Activated CD8-positive, alpha-beta memory T cell treated with anti-CD3 and anti-CD28 coated beads, Interleukin-2, amount 10 ng/mL, durations not matched to agents 7 days and 5 days (primary cell): ENCODE measurements around the gene ID1. TPM values are rescaled to one million over a fixed set of nuclear protein-coding genes. Genes with fewer than 3 reads are reported as not detected.
A peak's percentile ranks its signal among the peaks of the same experiment; 100 is the strongest.

ENCODE experiments used
- ATAC-seq: fragments of 150-1000 bp; cut with Tn5 transposase; one replicate; pipeline ENCODE4 v1.10.0; 2021; ENCODE audit warnings: moderate library complexity
- CTCF ChIA-PET: fragments of 350-600 bp; sonication (Branson Sonifier 250); formaldehyde crosslinking; loops from one replicate; lab custom pipeline; 2021; ENCODE audit warnings: antibody characterized with exemption; lab: Charles Lee
- DNase-seq: peaks from one replicate; pipeline ENCODE4 v3.0.0-alpha.2; 2020
- H3K27ac Mint-ChIP-seq: one replicate; pipeline ENCODE4 v1.8.0; 2021; ENCODE audit warnings: mild to moderate bottlenecking, mixed read lengths
- H3K27me3 Mint-ChIP-seq: one replicate; pipeline ENCODE4 v1.8.0; 2021; ENCODE audit warnings: mixed read lengths
- H3K36me3 Mint-ChIP-seq: one replicate; pipeline ENCODE4 v1.8.0; 2021; ENCODE audit warnings: mild to moderate bottlenecking, mixed read lengths
- H3K4me1 Mint-ChIP-seq: one replicate; pipeline ENCODE4 v1.8.0; 2021; ENCODE audit warnings: mixed read lengths
- H3K4me3 Mint-ChIP-seq: one replicate; pipeline ENCODE4 v1.8.0; 2021; ENCODE audit warnings: mild to moderate bottlenecking, moderate library complexity, mixed read lengths
- H3K9me3 Mint-ChIP-seq: one replicate; pipeline ENCODE4 v1.8.0; 2022; ENCODE audit warnings: low read depth, mixed read lengths
- total RNA-seq, 2 experiments: library from RNA; stranded (reverse); gene quantifications; one replicate each; pipeline ENCODE4 v1.2.3, GENCODE V29; 2021

ID1 gene
- not detected for total RNA-seq

GRCh38 chr20:31605031-31605901, at the start of gene ID1:
Gene ID1, plus strand, starts transcription at chr20:31605289. Its CDS starts 99 bp downstream, at chr20:31605388.
- CTCF ChIA-PET, result interaction anchor here (1.0 to 22.6 kb wide), 7 partner anchors 8 to 118 kb away, joined by 3 to 1101 read pairs (median 6); no protein-coding TSS in a partner anchor
- DNase-seq, result peak; percentile 89
- no peaks in the 10 kb centered on the region for H3K36me3 Mint-ChIP-seq
- peak within 1 kb of the TSS; percentile 47 for H3K27ac Mint-ChIP-seq
- peaks cover 75% of the 10 kb centered on the region for H3K27me3 Mint-ChIP-seq
- H3K9me3 Mint-ChIP-seq, result no peaks in the 10 kb centered on the region
- ATAC-seq, result peak; percentile 89
- H3K4me3 Mint-ChIP-seq, result peak within 1 kb of the TSS; percentile 78
- H3K4me1 Mint-ChIP-seq, result peaks cover 30% of the 10 kb centered on the region

GRCh38 chr20:31559704-31560093, 45.4 kb upstream of the ID1 start:
- Mint-ChIP-seq H3K9me3 (no peaks in the 10 kb centered on the region), H3K27ac (peak overlapping the region; percentile 82), H3K27me3 (no peaks in the 10 kb centered on the region), H3K36me3 (peaks cover 30% of the 10 kb centered on the region), H3K4me3 (no peak overlapping the region), H3K4me1 (peaks cover 17% of the 10 kb centered on the region)
- CTCF ChIA-PET, result interaction anchor here (0.8 to 31.0 kb wide), 20 partner anchors 8 to 180 kb away, joined by 3 to 1101 read pairs (median 4); partner anchors contain the start of genes ID1 and TPX2
- ATAC-seq (peak; percentile 9), DNase-seq (no peak)

- Mint-ChIP-seq H3K4me1 (peaks cover 17% of the 10 kb centered on the region), H3K4me3 (no peak overlapping the region), H3K36me3 (peaks cover 30% of the 10 kb centered on the region), H3K9me3 (no peaks in the 10 kb centered on the region), H3K27me3 (no peaks in the 10 kb centered on the region), H3K27ac (peak overlapping the region; percentile 82)
- ATAC-seq, result peak; percentile 71
- DNase-seq, result peak; percentile 83
- CTCF ChIA-PET, result interaction anchor here (0.8 to 31.0 kb wide), 22 partner anchors 9 to 179 kb away, joined by 3 to 1101 read pairs (median 4); partner anchors contain the start of genes ID1 and TPX2
Observed at GRCh38 chr20:31560094-31560745, 44.9 kb upstream of the ID1 start.

GRCh38 chr20:31560746-31561598, 44.1 kb upstream of the ID1 start:
- no peaks in the 10 kb centered on the region for H3K9me3 Mint-ChIP-seq
- H3K27me3 Mint-ChIP-seq, result no peaks in the 10 kb centered on the region
- ATAC-seq (no peak), DNase-seq (no peak)
- H3K27ac Mint-ChIP-seq, result no peak overlapping the region
- CTCF ChIA-PET, result interaction anchor here (0.8 to 31.0 kb wide), 22 partner anchors 10 to 163 kb away, joined by 3 to 1101 read pairs (median 4); partner anchors contain the start of gene ID1
- H3K4me1 Mint-ChIP-seq, result peaks cover 20% of the 10 kb centered on the region
- H3K36me3 Mint-ChIP-seq, result peaks cover 34% of the 10 kb centered on the region
- no peak overlapping the region for H3K4me3 Mint-ChIP-seq

- Mint-ChIP-seq H3K36me3 (peaks cover 31% of the 10 kb centered on the region), H3K9me3 (no peaks in the 10 kb centered on the region), H3K4me1 (peaks cover 24% of the 10 kb centered on the region), H3K27ac (peak overlapping the region; percentile 3), H3K4me3 (no peak overlapping the region), H3K27me3 (no peaks in the 10 kb centered on the region)
- CTCF ChIA-PET, result interaction anchor here (0.6 to 31.0 kb wide), 21 partner anchors 8 to 178 kb away, joined by 3 to 1101 read pairs (median 4); partner anchors contain the start of genes HM13 and ID1
- no peak for ATAC-seq
- no peak for DNase-seq
Observed at GRCh38 chr20:31562241-31562640, 42.8 kb upstream of the ID1 start.

GRCh38 chr20:31564284-31564683, 40.8 kb upstream of the ID1 start:
- H3K4me1 Mint-ChIP-seq, result peaks cover 17% of the 10 kb centered on the region
- H3K36me3 Mint-ChIP-seq, result peaks cover 25% of the 10 kb centered on the region
- H3K27ac Mint-ChIP-seq, result no peak overlapping the region
- H3K27me3 Mint-ChIP-seq, result no peaks in the 10 kb centered on the region
- DNase-seq (no peak), ATAC-seq (no peak)
- no peaks in the 10 kb centered on the region for H3K9me3 Mint-ChIP-seq
- CTCF ChIA-PET, result interaction anchor here (9.3 to 31.0 kb wide), 2 partner anchors 6 to 48 kb away, joined by 134 to 1101 read pairs; partner anchors contain the start of gene ID1
- H3K4me3 Mint-ChIP-seq, result no peak overlapping the region

- no peak for DNase-seq
- H3K27ac Mint-ChIP-seq, result no peak overlapping the region
- H3K27me3 Mint-ChIP-seq, result no peaks in the 10 kb centered on the region
- no peak overlapping the region for H3K4me3 Mint-ChIP-seq
- CTCF ChIA-PET, result interaction anchor here (0.7 to 31.0 kb wide), 2 partner anchors 47 to 111 kb away, joined by 3 to 1101 read pairs; partner anchors contain the start of gene ID1
- peaks cover 22% of the 10 kb centered on the region for H3K36me3 Mint-ChIP-seq
- no peaks in the 10 kb centered on the region for H3K9me3 Mint-ChIP-seq
- no peak for ATAC-seq
- H3K4me1 Mint-ChIP-seq, result peaks cover 6% of the 10 kb centered on the region
Observed at GRCh38 chr20:31565699-31566318, 39.3 kb upstream of the ID1 start.

GRCh38 chr20:31566319-31566657, 38.8 kb upstream of the ID1 start:
- no peak overlapping the region for H3K4me3 Mint-ChIP-seq
- CTCF ChIA-PET, result interaction anchor here (8.4 to 31.0 kb wide), 2 partner anchors 6 to 46 kb away, joined by 134 to 1101 read pairs; partner anchors contain the start of gene ID1
- no peak for ATAC-seq

GRCh38 chr20:31566658-31567379, 38.3 kb upstream of the ID1 start:
- no peaks in the 10 kb centered on the region for H3K9me3 Mint-ChIP-seq
- peaks cover 6% of the 10 kb centered on the region for H3K4me1 Mint-ChIP-seq
- CTCF ChIA-PET, result interaction anchor here (8.4 to 31.0 kb wide), 2 partner anchors 7 to 46 kb away, joined by 134 to 1101 read pairs; partner anchors contain the start of gene ID1
- no peak for DNase-seq
- no peak for ATAC-seq
- peaks cover 18% of the 10 kb centered on the region for H3K36me3 Mint-ChIP-seq
- H3K27ac Mint-ChIP-seq, result peak overlapping the region; percentile 57
- H3K27me3 Mint-ChIP-seq, result no peaks in the 10 kb centered on the region
- no peak overlapping the region for H3K4me3 Mint-ChIP-seq

More at GRCh38 chr20:31566319-31566657, 38.8 kb upstream of the ID1 start:
- Mint-ChIP-seq H3K4me1 (peaks cover 6% of the 10 kb centered on the region), H3K36me3 (peaks cover 22% of the 10 kb centered on the region), H3K27me3 (no peaks in the 10 kb centered on the region), H3K27ac (peak overlapping the region; percentile 57), H3K9me3 (no peaks in the 10 kb centered on the region)
- no peak for DNase-seq

GRCh38 chr20:31567380-31567720, 37.7 kb upstream of the ID1 start:
- Mint-ChIP-seq H3K36me3 (peaks cover 15% of the 10 kb centered on the region), H3K9me3 (no peaks in the 10 kb centered on the region), H3K27me3 (no peaks in the 10 kb centered on the region), H3K4me1 (peaks cover 10% of the 10 kb centered on the region), H3K27ac (peak overlapping the region; percentile 21), H3K4me3 (no peak overlapping the region)
- CTCF ChIA-PET, result interaction anchor here (0.9 to 31.0 kb wide), 4 partner anchors 7 to 156 kb away, joined by 4 to 1101 read pairs (median 70); partner anchors contain the start of gene ID1
- no peak for DNase-seq
- no peak for ATAC-seq

- peaks cover 14% of the 10 kb centered on the region for H3K4me1 Mint-ChIP-seq
- CTCF ChIA-PET, result interaction anchor here (0.9 to 31.0 kb wide), 13 partner anchors 8 to 159 kb away, joined by 3 to 1101 read pairs (median 6); partner anchors contain the start of genes BCL2L1 and ID1
- peaks cover 10% of the 10 kb centered on the region for H3K36me3 Mint-ChIP-seq
- no peak overlapping the region for H3K4me3 Mint-ChIP-seq
- H3K9me3 Mint-ChIP-seq, result no peaks in the 10 kb centered on the region
- DNase-seq (no peak), ATAC-seq (no peak)
- H3K27ac Mint-ChIP-seq, result no peak overlapping the region
- H3K27me3 Mint-ChIP-seq, result no peaks in the 10 kb centered on the region
Observed at GRCh38 chr20:31568041-31568731, 36.9 kb upstream of the ID1 start.
